IPS-20b (cell line): ENCODE results near the gene DLG1.
"Not testable (repeated sequence)": the region's sequence is repeated elsewhere in the genome, so short reads cannot be mapped to it uniquely, and the experiment has no call there.

Experiments
- H3K27ac ChIP-seq: one replicate; pipeline ENCODE4 v1.5.1; 2013; ENCODE audit warnings: low read length
- H3K27me3 ChIP-seq: 2 replicates; pipeline ENCODE4 v1.6.1; 2013; ENCODE audit warnings: mild to moderate bottlenecking, low read length, inconsistent platforms; ENCODE audit not compliant: insufficient read depth
- H3K36me3 ChIP-seq: 2 replicates; pipeline ENCODE4 v1.6.1; 2013; ENCODE audit warnings: low read depth, mild to moderate bottlenecking, inconsistent platforms, low read length, moderate library complexity; ENCODE audit not compliant: insufficient read depth
- H3K4me1 ChIP-seq: 2 replicates; pipeline ENCODE4 v1.6.1; 2013; ENCODE audit warnings: mild to moderate bottlenecking, control low read depth, inconsistent platforms, low read length, moderate library complexity; ENCODE audit not compliant: insufficient read depth
- H3K4me3 ChIP-seq: 2 replicates; pipeline ENCODE4 v1.5.1; 2013; ENCODE audit warnings: mild to moderate bottlenecking, low read length, inconsistent platforms
- H3K9ac ChIP-seq: 2 replicates; pipeline ENCODE4 v1.6.1; 2013; ENCODE audit warnings: low read depth, mild to moderate bottlenecking, inconsistent platforms, low read length, moderate library complexity
- H3K9me3 ChIP-seq: 2 replicates; pipeline ENCODE4 v1.6.1; 2013; ENCODE audit warnings: mild to moderate bottlenecking, low read depth, low read length, inconsistent platforms; ENCODE audit not compliant: insufficient read depth

DLG1 gene

GRCh38 chr3:197281849-197282248 is 16.6 kb downstream of the DLG1 start:
- H3K9ac ChIP-seq = no peak overlapping the region
- H3K4me1 ChIP-seq = no peaks in the 10 kb centered on the region
- peaks cover 59% of the 10 kb centered on the region for H3K36me3 ChIP-seq
- no peaks in the 10 kb centered on the region for H3K27me3 ChIP-seq
- H3K9me3 ChIP-seq = no peaks in the 10 kb centered on the region
- H3K4me3 ChIP-seq = no peak overlapping the region
- H3K27ac ChIP-seq = no peak overlapping the region

GRCh38 chr3:197280156-197280555 is 18.3 kb downstream of the DLG1 start:
- no peaks in the 10 kb centered on the region for H3K27me3 ChIP-seq
- peaks cover 54% of the 10 kb centered on the region for H3K36me3 ChIP-seq
- no peaks in the 10 kb centered on the region for H3K4me1 ChIP-seq
- no peaks in the 10 kb centered on the region for H3K9me3 ChIP-seq
- H3K9ac ChIP-seq = no peak overlapping the region
- no peak overlapping the region for H3K27ac ChIP-seq
- H3K4me3 ChIP-seq = no peak overlapping the region

GRCh38 chr3:197278933-197279332 is 19.5 kb downstream of the DLG1 start:
- Histone ChIP-seq H3K4me3 (no peak overlapping the region), H3K9ac (no peak overlapping the region), H3K27ac (no peak overlapping the region), H3K9me3 (no peaks in the 10 kb centered on the region), H3K36me3 (peaks cover 54% of the 10 kb centered on the region), H3K4me1 (no peaks in the 10 kb centered on the region), H3K27me3 (no peaks in the 10 kb centered on the region)

- H3K4me1 ChIP-seq, H3K9ac ChIP-seq, H3K27me3 ChIP-seq, H3K9me3 ChIP-seq, H3K4me3 ChIP-seq, H3K27ac ChIP-seq: not testable (repeated sequence)
- peaks cover 38% of the 10 kb centered on the region for H3K36me3 ChIP-seq
Measured at GRCh38 chr3:197276808-197277207, 21.6 kb downstream of the DLG1 start.

- Histone ChIP-seq H3K27me3 (no peaks in the 10 kb centered on the region), H3K4me1 (no peaks in the 10 kb centered on the region), H3K4me3 (no peak overlapping the region), H3K36me3 (peaks cover 4% of the 10 kb centered on the region), H3K9ac (no peak overlapping the region), H3K27ac (no peak overlapping the region), H3K9me3 (no peaks in the 10 kb centered on the region)
Measured at GRCh38 chr3:197270558-197271317, 27.7 kb downstream of the DLG1 start.

- no peak overlapping the region for H3K4me3 ChIP-seq
- H3K9ac ChIP-seq = no peak overlapping the region
- no peaks in the 10 kb centered on the region for H3K9me3 ChIP-seq
- H3K4me1 ChIP-seq = no peaks in the 10 kb centered on the region
- no peaks in the 10 kb centered on the region for H3K27me3 ChIP-seq
- no peak overlapping the region for H3K27ac ChIP-seq
- H3K36me3 ChIP-seq = peaks cover 2% of the 10 kb centered on the region
Measured at GRCh38 chr3:197269024-197269423, 29.4 kb downstream of the DLG1 start.

GRCh38 chr3:197268294-197268693 is 30.1 kb downstream of the DLG1 start:
- H3K4me3 ChIP-seq = no peak overlapping the region
- peaks cover 9% of the 10 kb centered on the region for H3K36me3 ChIP-seq
- no peaks in the 10 kb centered on the region for H3K4me1 ChIP-seq
- no peaks in the 10 kb centered on the region for H3K9me3 ChIP-seq
- no peak overlapping the region for H3K9ac ChIP-seq
- H3K27me3 ChIP-seq = no peaks in the 10 kb centered on the region
- no peak overlapping the region for H3K27ac ChIP-seq

GRCh38 chr3:197266331-197266730 is 32.1 kb downstream of the DLG1 start:
- Histone ChIP-seq H3K9me3 (no peaks in the 10 kb centered on the region), H3K27ac (no peak overlapping the region), H3K4me3 (no peak overlapping the region), H3K36me3 (peaks cover 15% of the 10 kb centered on the region), H3K27me3 (no peaks in the 10 kb centered on the region), H3K9ac (no peak overlapping the region), H3K4me1 (peaks cover 4% of the 10 kb centered on the region; the same call in 1 of the 2 replicates)

GRCh38 chr3:197262709-197263108 is 35.7 kb downstream of the DLG1 start:
- Histone ChIP-seq H3K9me3 (no peaks in the 10 kb centered on the region), H3K4me3 (no peak overlapping the region), H3K27me3 (no peaks in the 10 kb centered on the region), H3K27ac (no peak overlapping the region), H3K36me3 (peaks cover 15% of the 10 kb centered on the region; the same call in 1 of the 2 replicates), H3K9ac (no peak overlapping the region), H3K4me1 (peaks cover 8% of the 10 kb centered on the region; the same call in 1 of the 2 replicates)

GRCh38 chr3:197261164-197261509 is 37.3 kb downstream of the DLG1 start:
- Histone ChIP-seq H3K27me3 (no peaks in the 10 kb centered on the region), H3K36me3 (peaks cover 15% of the 10 kb centered on the region; the same call in 1 of the 2 replicates), H3K9ac (no peak overlapping the region), H3K4me3 (no peak overlapping the region), H3K27ac (no peak overlapping the region), H3K9me3 (no peaks in the 10 kb centered on the region), H3K4me1 (peaks cover 12% of the 10 kb centered on the region; the same call in 1 of the 2 replicates)

GRCh38 chr3:197260491-197261163 is 37.8 kb downstream of the DLG1 start:
- no peaks in the 10 kb centered on the region for H3K9me3 ChIP-seq
- peaks cover 15% of the 10 kb centered on the region; the same call in 1 of the 2 replicates for H3K36me3 ChIP-seq
- peaks cover 12% of the 10 kb centered on the region; the same call in 1 of the 2 replicates for H3K4me1 ChIP-seq
- H3K27ac ChIP-seq = no peak overlapping the region
- no peaks in the 10 kb centered on the region for H3K27me3 ChIP-seq
- H3K9ac ChIP-seq = no peak overlapping the region
- no peak overlapping the region for H3K4me3 ChIP-seq

- Histone ChIP-seq H3K9me3 (no peaks in the 10 kb centered on the region), H3K9ac (no peak overlapping the region), H3K4me1 (peaks cover 12% of the 10 kb centered on the region; the same call in 1 of the 2 replicates), H3K4me3 (no peak overlapping the region), H3K27me3 (no peaks in the 10 kb centered on the region), H3K27ac (no peak overlapping the region), H3K36me3 (peaks cover 14% of the 10 kb centered on the region; the same call in 1 of the 2 replicates)
Measured at GRCh38 chr3:197259096-197259495, 39.3 kb downstream of the DLG1 start.
